VCaP (cell line): ENCODE results near the gene NEBL.

ENCODE experiments used
- H3K27ac ChIP-seq: fragments of 450-650 bp; 2 replicates; pipeline ENCODE4 v1.5.1; 2017
- CTCF ChIP-seq: fragments of 450-650 bp; conservative IDR thresholded peaks from 2 replicates; pipeline ENCODE4 v1.5.1; 2017; ENCODE audit warnings: mild to moderate bottlenecking, moderate library complexity

NEBL gene

GRCh38 chr10:20933705-20934104, 36.6 kb upstream of the NEBL start:
- H3K27ac ChIP-seq: no peak overlapping the region
- no peak for TF ChIP-seq CTCF

DNA sequence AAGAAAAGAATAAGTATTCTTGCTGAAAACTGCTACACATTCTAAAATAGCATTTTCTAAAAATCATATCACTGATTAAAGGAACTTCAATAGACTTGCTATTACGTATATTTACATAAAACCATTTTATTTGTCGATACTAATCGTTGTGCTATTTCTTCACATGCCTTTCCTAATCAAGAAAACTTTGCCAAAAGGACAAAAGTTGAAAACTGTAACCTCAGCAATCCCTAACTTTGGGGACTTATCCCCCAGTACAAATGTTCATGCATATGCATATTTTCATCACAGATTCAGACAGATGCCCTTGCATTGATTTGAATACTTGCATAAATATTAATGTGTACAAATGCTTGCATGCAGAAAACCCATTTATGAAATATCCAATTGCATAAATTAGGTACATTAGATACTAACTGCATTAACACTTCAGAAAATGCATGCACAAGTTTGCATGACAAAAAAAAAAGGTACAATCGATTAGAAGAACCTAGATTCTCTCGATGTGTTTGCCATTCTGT, 35.6 kb upstream of the NEBL start:
- TF ChIP-seq CTCF: no peak

DNA sequence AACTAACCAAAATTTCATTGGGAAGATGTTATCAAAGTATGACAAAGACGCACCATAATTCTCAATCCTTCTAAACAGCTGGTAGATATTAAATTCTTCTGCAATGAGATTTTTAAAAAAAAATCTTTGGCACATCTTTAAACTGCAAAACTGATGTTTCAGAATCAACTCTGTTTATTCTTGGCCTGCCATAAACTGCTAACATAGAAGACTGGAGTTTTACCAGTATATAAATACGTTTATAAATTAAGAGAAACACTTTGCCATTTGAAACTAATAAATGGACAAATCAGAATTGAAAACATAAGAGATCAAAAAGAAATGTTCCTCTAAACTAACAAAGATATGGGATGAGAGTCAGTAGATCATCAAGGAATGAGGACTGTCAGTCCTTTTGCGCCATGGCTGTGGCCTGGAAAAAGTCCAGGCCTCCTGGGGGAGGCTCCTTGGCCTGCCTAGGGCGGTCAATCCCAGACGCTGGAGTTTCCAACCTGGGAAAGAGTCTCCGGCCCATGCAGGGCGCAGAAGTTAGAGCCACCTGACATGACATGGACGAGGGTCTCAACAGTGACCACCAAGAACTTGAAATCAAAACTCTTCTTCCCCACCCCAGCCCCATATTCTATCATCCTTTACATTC, 34.2 kb upstream of the NEBL start:
- no peak overlapping the region for H3K27ac ChIP-seq
- no peak for TF ChIP-seq CTCF

More for the DNA sequence above, 35.6 kb upstream of the NEBL start:
- no peak overlapping the region for H3K27ac ChIP-seq

GRCh38 chr10:20927456-20927855, 30.3 kb upstream of the NEBL start:
- H3K27ac ChIP-seq: no peak overlapping the region
- no peak for TF ChIP-seq CTCF

DNA sequence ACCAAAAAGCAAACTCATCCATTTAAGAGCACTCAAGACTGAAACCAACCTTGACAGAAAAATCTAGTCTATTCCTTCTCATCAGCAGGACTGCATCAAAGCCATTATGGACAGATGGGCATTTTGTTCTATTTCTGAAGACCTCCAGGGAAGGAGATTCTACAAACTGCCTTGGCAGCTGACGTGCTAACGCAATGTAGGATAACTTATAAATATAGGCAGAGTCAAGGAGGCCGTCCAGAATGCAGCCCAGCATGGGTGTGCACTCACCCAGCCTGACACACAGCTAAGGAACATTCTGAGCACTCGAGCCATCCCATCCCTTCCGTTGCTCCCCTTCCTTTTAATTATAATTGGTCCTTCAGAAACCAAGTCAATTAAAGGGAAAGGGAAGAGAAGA, 25.3 kb upstream of the NEBL start:
- no peak for TF ChIP-seq CTCF
- no peak overlapping the region for H3K27ac ChIP-seq

GRCh38 chr10:20922033-20922432, 24.9 kb upstream of the NEBL start:
- H3K27ac ChIP-seq: no peak overlapping the region
- no peak for TF ChIP-seq CTCF

DNA sequence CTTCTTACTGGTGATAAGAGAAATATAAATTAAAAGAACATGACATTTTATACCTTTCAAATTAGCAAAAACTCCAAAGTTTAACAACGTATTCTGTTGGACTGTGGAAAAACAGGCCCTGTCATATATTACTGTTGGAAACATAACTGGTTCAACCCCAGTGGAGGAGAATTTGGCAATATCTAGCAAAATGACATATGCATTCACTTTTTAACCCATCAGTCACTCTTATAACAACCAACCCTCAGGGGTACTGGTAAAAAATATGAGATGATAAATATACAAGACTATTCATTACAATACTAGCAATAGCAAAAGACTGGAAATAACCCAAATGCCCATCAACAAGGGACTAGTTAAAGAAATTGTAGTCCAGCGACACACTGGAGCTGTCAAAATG, 22.9 kb upstream of the NEBL start:
- TF ChIP-seq CTCF: no peak
- H3K27ac ChIP-seq: no peak overlapping the region
